Measurements from ENCODE around the gene CD27. TPM values are rescaled to one million over a fixed set of nuclear protein-coding genes. Genes with fewer than 3 reads are reported as not detected.
A peak's percentile ranks its signal among the peaks of the same experiment; 100 is the strongest.

CD27 gene
- total RNA-seq, 1 experiment from 2014 or later = not detected

DNA sequence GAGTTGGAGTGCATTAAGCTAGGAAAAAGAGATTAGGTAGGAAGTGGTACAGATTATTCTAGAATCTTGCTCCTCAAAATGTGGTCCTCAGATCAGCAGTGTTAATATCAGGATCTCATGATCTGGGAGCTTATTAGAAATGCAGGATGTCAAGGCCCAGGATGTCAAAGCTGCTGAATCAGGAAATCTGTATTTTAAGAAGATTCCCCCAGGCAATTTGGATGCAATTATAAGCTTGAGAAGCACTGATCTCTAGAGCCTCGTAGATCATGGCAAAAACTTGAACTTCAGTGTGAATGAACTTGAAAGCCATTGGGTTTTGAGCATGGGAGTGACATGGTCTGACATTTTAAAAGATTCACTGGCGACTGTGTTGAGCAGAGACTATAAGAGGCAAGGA, 55.7 kb downstream of the CD27 start:
- ChIA-PET CTCF (interaction anchor here (0.7 kb wide), 1 partner anchor 19 kb away, joined by 7 read pairs; no protein-coding TSS in a partner anchor), POLR2A (ENCODE audit: low non-redundant PET) (interaction anchor here (0.7 kb wide), 1 partner anchor 15 kb away, joined by 8 read pairs; no protein-coding TSS in a partner anchor)
- BruUV-seq (replicated peaks) = no TSS peak
- TF ChIP-seq CTCF (conservative IDR thresholded peaks at IDR 0.05; ENCODE audit: low read depth, low read length) = no peak
- no peak for TF ChIP-seq EZH2 (IDR thresholded peaks at IDR 0.05; ENCODE audit: borderline replicate concordance, low read depth, low read length, poor library complexity, severe bottlenecking)
- peak; percentile 70 for DNase-seq (ENCODE audit: low spot score)
- intact Hi-C loops (cut with micrococcal nuclease; ENCODE audit: unreplicated experiment) = no loop called here
- Histone ChIP-seq H3K4me1 (ENCODE audit: insufficient read depth, low read length, poor library complexity, severe bottlenecking) (peaks cover 9% of the 10 kb centered on the region), H3K27ac (ENCODE audit: low read depth, low read length, poor library complexity, severe bottlenecking) (peak overlapping the region; percentile 24), H3K4me3 (ENCODE audit: low read depth, low read length, poor library complexity, severe bottlenecking) (no peak overlapping the region), H3K36me3 (ENCODE audit: insufficient read depth, low read length, poor library complexity, severe bottlenecking) (peaks cover 60% of the 10 kb centered on the region), H3K27me3 (replicated peaks; ENCODE audit: insufficient read depth, low read depth, low read length, poor library complexity) (no peaks in the 10 kb centered on the region), H3K9me3 (ENCODE audit: low read depth, low read length, poor library complexity, severe bottlenecking) (no peaks in the 10 kb centered on the region)

Other genes with a start within 250 kb of the CD27 start
- 2.8 TPM in 2 replicates for gene CD9, start 244.6 kb upstream of the CD27 start, total RNA-seq (2021)
- gene PLEKHG6, start 134.3 kb upstream of the CD27 start, total RNA-seq (2021) = 1.0 TPM in 1 of 2 replicates, not detected in the other
- 82.6 and 91.5 TPM in 2 replicates for gene TNFRSF1A, start 102.9 kb upstream of the CD27 start, total RNA-seq (2021)
- not detected in 2 replicates for gene SCNN1A, start 69.4 kb upstream of the CD27 start, total RNA-seq (2021)
- gene LTBR, start 60.8 kb upstream of the CD27 start, total RNA-seq (2021) = 25.7 and 27.5 TPM in 2 replicates
- 6.9 and 7.4 TPM in 2 replicates for gene TAPBPL, start 7.1 kb downstream of the CD27 start, total RNA-seq (2021)
- gene VAMP1, start 25.7 kb downstream of the CD27 start, total RNA-seq (2021) = 10.0 and 10.9 TPM in 2 replicates
- 378 and 401 TPM in 2 replicates for gene MRPL51, start 48.3 kb downstream of the CD27 start, total RNA-seq (2021)
- 125 and 128 TPM in 2 replicates for gene NCAPD2, start 49.1 kb downstream of the CD27 start, total RNA-seq (2021)
- gene GAPDH, start 89.6 kb downstream of the CD27 start, total RNA-seq (2021) = 5,579 and 5,657 TPM in 2 replicates
- 16.0 and 16.9 TPM in 2 replicates for gene IFFO1, start 111.1 kb downstream of the CD27 start, total RNA-seq (2021)
- 131 and 177 TPM in 2 replicates for gene NOP2, start 123.3 kb downstream of the CD27 start, total RNA-seq (2021)
- 281 and 296 TPM in 2 replicates for gene CHD4, start 162.4 kb downstream of the CD27 start, total RNA-seq (2021)
- 0.15 and 0.17 TPM in 2 replicates for gene LPAR5, start 191.0 kb downstream of the CD27 start, total RNA-seq (2021)
- 3.0 and 3.6 TPM in 2 replicates for gene ACRBP, start 202.5 kb downstream of the CD27 start, total RNA-seq (2021)
- gene ING4, start 218.2 kb downstream of the CD27 start, total RNA-seq (2021) = 21.4 and 25.5 TPM in 2 replicates
- 88.8 and 92.5 TPM in 2 replicates for gene ZNF384, start 244.4 kb downstream of the CD27 start, total RNA-seq (2021)